Neuronal stem cell (in vitro differentiated cells): ENCODE results near the gene ANKRD18A.
"Not testable (repeated sequence)": the region's sequence is repeated elsewhere in the genome, so short reads cannot be mapped to it uniquely, and the experiment has no call there.

ENCODE experiments used
- DNase-seq: peaks from one replicate; pipeline ENCODE4 v3.0.0-alpha.2; 2013; ENCODE audit warnings: low spot score
- H2AFZ ChIP-seq: one replicate; pipeline ENCODE4 v1.6.1; 2013; ENCODE audit warnings: mild to moderate bottlenecking, low read length, inconsistent platforms
- H2AK5ac ChIP-seq: 2 replicates; pipeline ENCODE4 v1.6.1; 2013; ENCODE audit warnings: low read depth, mild to moderate bottlenecking, inconsistent platforms, low read length, moderate library complexity, mixed read lengths
- H2BK120ac ChIP-seq: 2 replicates; pipeline ENCODE4 v1.6.1; 2013; ENCODE audit warnings: low read depth, mild to moderate bottlenecking, inconsistent platforms, low read length, moderate library complexity, mixed read lengths
- H2BK12ac ChIP-seq: one replicate; pipeline ENCODE4 v1.6.1; 2013; ENCODE audit warnings: low read length, inconsistent platforms
- H2BK15ac ChIP-seq: 2 replicates; pipeline ENCODE4 v1.6.1; 2013; ENCODE audit warnings: mild to moderate bottlenecking, low read length, inconsistent platforms, mixed read lengths
- H2BK5ac ChIP-seq: one replicate; pipeline ENCODE4 v1.6.1; 2013; ENCODE audit warnings: inconsistent platforms, mild to moderate bottlenecking, low read length, moderate library complexity
- H3K14ac ChIP-seq: one replicate; pipeline ENCODE4 v1.6.1; 2013; ENCODE audit warnings: low read length, inconsistent platforms
- H3K18ac ChIP-seq: 2 replicates; pipeline ENCODE4 v1.6.1; 2013; ENCODE audit warnings: low read length, inconsistent platforms
- H3K23ac ChIP-seq: 2 replicates; pipeline ENCODE4 v1.6.1; 2013; ENCODE audit warnings: low read depth, mild to moderate bottlenecking, mixed read lengths, low read length, inconsistent platforms; ENCODE audit not compliant: poor library complexity
- H3K27ac ChIP-seq: replicated peaks from 3 replicates; pipeline ENCODE4 v1.5.1; 2013; ENCODE audit warnings: low read length, inconsistent platforms
- H3K27me3 ChIP-seq, 3 experiments: 2 replicates each; pipeline ENCODE4 v1.6.1; 2013; ENCODE audit warnings: low read length in 3 of 3, mild to moderate bottlenecking in 2 of 3, inconsistent platforms in 1 of 3, low read depth in 1 of 3, mixed read lengths in 1 of 3, moderate library complexity in 1 of 3; ENCODE audit not compliant: control insufficient read depth in 3 of 3, insufficient read depth in 3 of 3
- H3K36me3 ChIP-seq, 2 donors: replicated peaks in 1 of 2; 2 replicates each; pipeline ENCODE4 v1.6.1; 2013; ENCODE audit warnings: low read length in 2 of 2; ENCODE audit not compliant: control insufficient read depth in 2 of 2, insufficient read depth in 2 of 2
- H3K4ac ChIP-seq: 2 replicates; pipeline ENCODE4 v1.6.1; 2013; ENCODE audit warnings: inconsistent platforms, mild to moderate bottlenecking, low read length, moderate library complexity
- H3K4me1 ChIP-seq, 2 donors: 1 replicate in 1 of 2; 2 replicates in 1 of 2; pipeline ENCODE4 v1.6.1; 2013; ENCODE audit warnings: low read length in 2 of 2, low read depth in 1 of 2; ENCODE audit not compliant: control insufficient read depth in 2 of 2, insufficient read depth in 1 of 2
- H3K4me2 ChIP-seq: one replicate; pipeline ENCODE4 v1.6.1; 2013; ENCODE audit warnings: mild to moderate bottlenecking, low read length, inconsistent platforms; ENCODE audit not compliant: insufficient read depth, poor library complexity, severe bottlenecking
- H3K4me3 ChIP-seq, 2 donors: 2 replicates each; pipeline ENCODE4 v1.5.1; 2013; ENCODE audit warnings: low read length in 2 of 2, mild to moderate bottlenecking in 2 of 2, inconsistent platforms in 1 of 2, moderate library complexity in 1 of 2
- H3K79me1 ChIP-seq: one replicate; pipeline ENCODE4 v1.6.1; 2013; ENCODE audit warnings: low read depth, mild to moderate bottlenecking, inconsistent platforms, low read length, moderate library complexity
- H3K9ac ChIP-seq: one replicate; pipeline ENCODE4 v1.6.1; 2013; ENCODE audit warnings: mild to moderate bottlenecking, low read depth, low read length, inconsistent platforms; ENCODE audit not compliant: poor library complexity
- H3K9me3 ChIP-seq, 2 donors: replicated peaks in 1 of 2; 2 replicates each; pipeline versions ENCODE3 to v1.6.1; 2013; ENCODE audit warnings: low read length in 2 of 2, mild to moderate bottlenecking in 2 of 2, inconsistent platforms in 1 of 2, low read depth in 1 of 2, mixed read lengths in 1 of 2, moderate library complexity in 1 of 2; ENCODE audit not compliant: control insufficient read depth in 2 of 2, insufficient read depth in 1 of 2
- H4K8ac ChIP-seq: one replicate; pipeline ENCODE4 v1.6.1; 2013; ENCODE audit warnings: low read depth, mild to moderate bottlenecking, inconsistent platforms, low read length, moderate library complexity
- H4K91ac ChIP-seq: one replicate; pipeline ENCODE4 v1.6.1; 2013; ENCODE audit warnings: low read length, low read depth, mild to moderate bottlenecking, inconsistent platforms; ENCODE audit not compliant: poor library complexity
- WGBS, 2 donors: extraction: QIAGEN DNeasy Blood & Tissue Kit; methylation state at CpG; one replicate each; pipeline ENCODE4 v1.1.7; 2013; ENCODE audit warnings: missing lambda C conversion rate in 2 of 2, mixed read lengths in 1 of 2; ENCODE audit not compliant: insufficient read length in 2 of 2, insufficient replicate concordance in 1 of 2; ENCODE audit errors: extremely low coverage in 2 of 2; 5-methylcytosine and 5-hydroxymethylcytosine counted together

ANKRD18A gene

GRCh38 chr9:38546497-38547163 lies 73.8 kb downstream of the ANKRD18A start:
- not testable (repeated sequence) for H2BK5ac ChIP-seq, H2BK120ac ChIP-seq, DNase-seq, H3K4me1 ChIP-seq, H3K9me3 ChIP-seq, H2AK5ac ChIP-seq, H3K4me2 ChIP-seq, H3K27ac ChIP-seq, H4K8ac ChIP-seq, H2BK15ac ChIP-seq, H3K23ac ChIP-seq, H3K4ac ChIP-seq, H3K4me3 ChIP-seq, H3K79me1 ChIP-seq, H2BK12ac ChIP-seq, H3K18ac ChIP-seq, H4K91ac ChIP-seq, H3K27me3 ChIP-seq, H3K9ac ChIP-seq, H3K36me3 ChIP-seq, H2AFZ ChIP-seq, H3K14ac ChIP-seq
- no CpG with 5 or more reads among the region's 2 CpGs for WGBS, 2 donors

DNA sequence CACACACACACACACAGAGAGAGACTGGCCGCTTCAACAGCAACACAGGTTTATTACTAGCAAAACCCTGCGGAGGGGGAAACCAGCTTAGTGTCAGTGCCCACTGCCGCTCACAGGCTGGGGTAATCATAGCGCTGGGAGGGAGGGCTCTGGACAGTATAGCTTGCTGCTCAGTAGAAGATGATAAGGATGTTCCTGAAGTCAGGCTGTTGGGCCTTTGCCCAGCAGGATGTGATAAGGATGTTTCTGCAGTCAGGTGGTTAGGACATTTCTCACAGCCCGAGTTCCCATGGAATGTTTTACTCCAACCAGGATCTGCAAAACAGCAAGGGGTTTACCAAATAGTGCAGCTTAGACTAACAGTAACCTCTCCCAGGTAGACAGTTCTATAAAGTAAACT lies 79.9 kb downstream of the ANKRD18A start:
- not testable (repeated sequence) for H2AFZ ChIP-seq, H4K91ac ChIP-seq, H3K9me3 ChIP-seq, H3K79me1 ChIP-seq, DNase-seq, H3K36me3 ChIP-seq, H2BK5ac ChIP-seq, H2BK12ac ChIP-seq, H3K4ac ChIP-seq, H3K9ac ChIP-seq, H3K27me3 ChIP-seq, H2BK120ac ChIP-seq, H3K4me1 ChIP-seq, H3K18ac ChIP-seq, H2AK5ac ChIP-seq, H2BK15ac ChIP-seq, H4K8ac ChIP-seq, H3K14ac ChIP-seq, H3K27ac ChIP-seq, H3K4me3 ChIP-seq, H3K4me2 ChIP-seq, H3K23ac ChIP-seq
- no CpG with 5 or more reads among the region's 5 CpGs for WGBS, 2 donors

GRCh38 chr9:38529317-38529716 lies 91.1 kb downstream of the ANKRD18A start:
- Histone ChIP-seq H2AFZ (no peak overlapping the region), H4K8ac (no peak overlapping the region), H2AK5ac (no peak overlapping the region), H3K18ac (no peak overlapping the region), H3K27ac (no peak overlapping the region), H3K23ac (no peak overlapping the region), H3K14ac (no peak overlapping the region), H3K4me3 (no peak overlapping the region), H3K9me3 (no peaks in the 10 kb centered on the region), H3K79me1 (no peaks in the 10 kb centered on the region), H2BK12ac (no peak overlapping the region), H3K4me2 (no peak overlapping the region), H3K4me1 (peaks cover 3 to 10% of the 10 kb centered on the region in 2 donors), H2BK120ac (no peak overlapping the region), H4K91ac (no peak overlapping the region), H3K27me3 (no peaks in the 10 kb centered on the region), H2BK5ac (no peak overlapping the region), H3K36me3 (no peaks in the 10 kb centered on the region), H2BK15ac (no peak overlapping the region), H3K4ac (no peak overlapping the region), H3K9ac (no peak overlapping the region)
- no peak for DNase-seq

DNA sequence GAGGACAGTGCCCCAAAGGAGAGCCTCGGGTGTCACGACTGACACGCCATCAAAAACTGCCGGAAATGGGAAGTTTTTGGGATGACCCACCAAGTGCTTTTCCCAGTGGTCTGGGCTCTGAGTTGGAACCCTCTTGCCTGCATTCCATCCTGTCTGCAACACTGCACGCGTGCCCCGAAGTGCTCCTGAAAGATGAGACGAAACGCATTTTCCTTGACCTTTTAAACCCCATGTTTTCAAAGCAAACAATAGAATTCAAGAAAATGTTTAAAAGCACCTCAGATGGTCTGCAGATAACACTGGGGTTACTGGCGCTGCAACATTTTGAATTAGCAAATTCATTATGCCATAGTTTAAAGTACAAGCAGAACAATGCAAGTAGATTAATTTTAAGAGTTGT lies 92.9 kb downstream of the ANKRD18A start:
- H3K14ac ChIP-seq, result no peak overlapping the region
- H3K18ac ChIP-seq, result no peak overlapping the region
- no peak overlapping the region for H3K23ac ChIP-seq
- H2BK12ac ChIP-seq, result no peak overlapping the region
- no peaks in the 10 kb centered on the region for H3K27me3 ChIP-seq
- H3K4me1 ChIP-seq, result peaks cover 3% of the 10 kb centered on the region in 2 donors
- no peak overlapping the region for H3K4me3 ChIP-seq
- no peak overlapping the region for H4K91ac ChIP-seq
- H3K9ac ChIP-seq, result no peak overlapping the region
- H3K4me2 ChIP-seq, result no peak overlapping the region
- H2AFZ ChIP-seq, result peak overlapping the region; percentile 49
- H3K36me3 ChIP-seq, result no peaks in the 10 kb centered on the region
- no peak overlapping the region for H3K4ac ChIP-seq
- H3K79me1 ChIP-seq, result no peaks in the 10 kb centered on the region
- H4K8ac ChIP-seq, result no peak overlapping the region
- no peak overlapping the region for H2BK5ac ChIP-seq
- WGBS, 2 donors, result no CpG with 5 or more reads among the region's 10 CpGs
- peak; percentile 2 for DNase-seq
- no peak overlapping the region for H3K27ac ChIP-seq
- H2BK120ac ChIP-seq, result no peak overlapping the region
- no peak overlapping the region for H2AK5ac ChIP-seq
- no peak overlapping the region for H2BK15ac ChIP-seq
- H3K9me3 ChIP-seq, result no peaks in the 10 kb centered on the region
